ENCODE data around the gene SETD7.
"Not testable (repeated sequence)": the region's sequence is repeated elsewhere in the genome, so short reads cannot be mapped to it uniquely, and the experiment has no call there.

SETD7 gene

GRCh38 chr4:139453371-139454110 is 102.5 kb downstream of the SETD7 start:
- TF ChIP-seq CTCF (IDR thresholded peaks at IDR 0.05; ENCODE audit: low read depth, low read length), result no peak
- DNase-seq (ENCODE audit: extremely low read depth, low read depth), result peak; percentile 93

GRCh38 chr4:139453041-139453370 is 103.0 kb downstream of the SETD7 start:
- no peak for DNase-seq (ENCODE audit: extremely low read depth, low read depth)
- TF ChIP-seq CTCF (IDR thresholded peaks at IDR 0.05; ENCODE audit: low read depth, low read length), result peak; percentile 27

DNA sequence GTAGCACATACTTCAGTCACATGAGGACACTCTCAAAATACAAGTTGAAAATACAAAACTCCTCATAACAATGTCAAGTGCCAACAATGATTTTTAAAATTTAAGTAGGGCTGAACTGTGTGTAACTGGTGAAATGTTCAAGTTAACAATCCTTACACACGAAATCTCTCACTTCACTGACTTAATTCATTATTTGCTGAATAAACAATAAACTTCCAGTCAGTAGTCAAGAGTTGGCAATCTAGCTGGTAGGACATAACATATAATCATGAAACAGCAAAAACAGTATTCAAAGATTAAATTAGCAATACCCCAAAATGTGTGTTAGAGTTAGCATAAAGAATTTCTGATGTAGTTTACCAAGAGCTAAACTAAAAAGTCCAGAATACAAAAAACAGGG is 104.0 kb downstream of the SETD7 start:
- no peak for TF ChIP-seq CTCF (IDR thresholded peaks at IDR 0.05; ENCODE audit: low read depth, low read length)
- no peak for DNase-seq (ENCODE audit: extremely low read depth, low read depth)

DNA sequence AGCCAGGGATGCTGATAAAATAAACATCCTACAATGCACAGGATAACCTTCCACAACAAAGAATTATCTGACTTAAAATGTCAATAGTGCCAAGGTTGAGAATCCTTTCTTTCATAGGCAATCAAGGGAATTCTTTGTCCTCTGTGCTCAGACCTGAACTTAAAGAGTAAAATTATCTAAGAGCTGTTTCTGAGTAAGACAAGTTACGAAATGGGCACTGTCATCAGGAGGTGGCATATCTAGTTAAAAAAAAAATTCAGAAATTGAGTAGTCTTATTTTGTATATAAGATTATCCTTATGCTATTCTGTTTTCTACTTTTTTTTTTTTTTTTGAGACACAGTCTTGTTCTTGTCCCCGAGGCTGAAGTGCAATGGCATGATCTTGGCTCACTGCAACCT is 105.4 kb downstream of the SETD7 start:
- no peak for DNase-seq (ENCODE audit: extremely low read depth, low read depth)
- TF ChIP-seq CTCF (IDR thresholded peaks at IDR 0.05; ENCODE audit: low read depth, low read length), result no peak

- DNase-seq (ENCODE audit: extremely low read depth, low read depth), result not testable (repeated sequence)
Measured at GRCh38 chr4:139447078-139447477, 108.9 kb downstream of the SETD7 start.

Data from AG09319 (cell line).